NCI-H1436 (cell line): Measurements from ENCODE around the gene CD6.
A peak's percentile ranks its signal among the peaks of the same experiment; 100 is the strongest.

ENCODE experiments used
- DNase-seq: peaks from one replicate; lab custom pipeline; 2025; lab: John Stamatoyannopoulos, UW

Gene CD6

GRCh38 chr11:60984149-60984548, 12.7 kb downstream of the CD6 start:
- DNase-seq, result no peak

DNA sequence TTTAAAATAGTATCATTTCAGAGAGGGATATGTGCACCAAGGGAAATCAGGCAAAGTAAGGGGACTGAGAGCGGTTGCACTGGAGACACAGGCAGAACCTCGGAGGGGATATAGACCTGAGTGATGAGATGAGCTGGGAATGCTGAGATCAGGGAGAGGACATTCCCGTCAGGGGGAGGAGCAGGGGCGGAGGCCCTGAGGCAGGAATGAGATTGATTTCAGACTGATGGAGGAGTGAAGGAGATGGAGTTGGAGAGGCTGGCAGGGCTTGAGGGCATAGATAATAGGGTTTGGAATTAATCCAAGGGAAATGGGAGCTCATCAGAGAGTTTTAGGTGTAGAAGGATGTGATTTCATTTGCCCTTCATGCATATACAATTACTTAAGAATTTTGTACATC, 13.2 kb downstream of the CD6 start:
- no peak for DNase-seq

GRCh38 chr11:60985501-60985900, 14.0 kb downstream of the CD6 start:
- DNase-seq, result no peak

DNA sequence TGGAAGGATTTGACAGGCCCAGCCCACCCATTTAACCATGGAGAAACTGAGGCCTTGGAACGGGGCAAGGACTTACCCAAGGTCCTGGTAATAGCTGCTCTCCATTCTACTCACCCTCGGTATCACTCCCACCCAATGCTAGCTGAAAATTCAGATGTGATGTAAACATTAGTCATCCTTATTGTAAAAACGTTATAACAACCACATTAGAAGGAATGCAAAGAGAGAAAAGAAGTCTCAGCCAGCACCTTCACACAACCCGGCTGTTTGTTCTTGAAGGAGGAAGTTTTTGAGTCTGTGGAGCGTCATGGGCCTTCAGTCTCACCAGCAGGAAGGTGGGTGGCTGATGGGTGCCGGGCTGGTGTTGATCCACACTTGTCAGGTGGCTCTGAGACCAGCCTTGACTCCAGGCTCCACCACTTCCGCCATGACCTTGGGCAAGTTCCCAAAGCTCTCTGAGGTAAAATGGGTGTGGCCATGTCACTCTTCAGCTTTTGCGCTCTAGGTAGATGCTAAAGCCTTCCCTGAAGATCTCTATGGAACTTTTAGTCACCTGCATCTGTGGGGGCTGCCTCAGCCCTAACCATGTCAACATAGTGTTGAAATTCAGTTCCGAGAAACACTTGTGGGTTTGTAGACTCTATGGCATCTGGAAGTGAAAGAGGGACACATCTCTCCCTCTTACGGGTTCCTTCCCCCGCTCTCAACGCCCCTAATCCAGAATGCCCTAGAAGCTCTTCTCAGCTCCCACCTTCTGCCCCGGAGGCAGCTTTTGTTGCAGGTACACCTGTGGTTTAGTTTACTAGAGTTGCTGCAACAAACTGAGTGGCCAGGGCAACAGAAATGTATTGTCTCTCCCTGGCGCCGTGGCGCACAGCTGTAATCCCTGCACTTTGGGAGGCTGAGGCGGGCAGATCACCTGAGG, 14.8 kb downstream of the CD6 start:
- no peak for DNase-seq

GRCh38 chr11:60987577-60988277, 16.2 kb downstream of the CD6 start:
- DNase-seq, result no peak

DNA sequence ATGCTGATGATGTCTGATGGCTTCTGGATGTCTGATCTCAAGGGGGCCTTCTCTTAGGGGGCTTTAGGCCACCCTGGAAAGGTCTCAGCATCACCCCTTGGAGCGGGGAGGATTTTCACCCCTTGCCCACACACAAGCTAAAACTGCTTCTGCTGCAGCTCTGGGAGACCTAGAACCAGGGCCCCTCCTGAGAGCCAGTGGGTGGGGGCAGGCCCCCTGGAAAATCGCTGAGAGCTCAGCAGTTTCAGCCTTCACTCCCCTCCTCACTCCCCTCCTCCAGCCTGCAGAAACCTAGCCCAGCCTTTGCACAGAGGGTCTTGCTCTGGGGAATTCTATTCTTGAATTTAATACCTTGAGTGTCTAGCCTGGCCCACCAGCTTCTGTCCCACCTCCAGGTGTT, 17.2 kb downstream of the CD6 start:
- DNase-seq, result no peak

GRCh38 chr11:60989093-60989650, 17.7 kb downstream of the CD6 start:
- no peak for DNase-seq

DNA sequence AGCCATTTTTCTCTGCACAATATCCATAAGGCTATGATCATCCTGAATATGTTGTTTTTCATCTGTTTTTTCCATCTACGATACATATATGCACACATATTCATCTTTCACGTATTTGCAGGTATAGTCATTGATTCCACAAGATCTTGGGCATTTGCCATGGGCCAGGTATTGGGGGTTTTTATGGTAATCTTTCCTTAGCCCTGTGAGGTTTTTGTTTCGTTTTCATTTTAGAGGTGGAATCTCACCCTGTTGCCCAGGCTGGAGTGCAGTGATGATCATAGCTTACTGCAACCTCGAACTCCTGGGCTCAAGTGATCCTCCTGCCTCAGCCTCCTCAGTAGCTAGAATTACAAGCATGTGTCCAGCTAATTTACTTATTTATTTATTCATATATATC, 20.0 kb downstream of the CD6 start:
- DNase-seq, result no peak

DNA sequence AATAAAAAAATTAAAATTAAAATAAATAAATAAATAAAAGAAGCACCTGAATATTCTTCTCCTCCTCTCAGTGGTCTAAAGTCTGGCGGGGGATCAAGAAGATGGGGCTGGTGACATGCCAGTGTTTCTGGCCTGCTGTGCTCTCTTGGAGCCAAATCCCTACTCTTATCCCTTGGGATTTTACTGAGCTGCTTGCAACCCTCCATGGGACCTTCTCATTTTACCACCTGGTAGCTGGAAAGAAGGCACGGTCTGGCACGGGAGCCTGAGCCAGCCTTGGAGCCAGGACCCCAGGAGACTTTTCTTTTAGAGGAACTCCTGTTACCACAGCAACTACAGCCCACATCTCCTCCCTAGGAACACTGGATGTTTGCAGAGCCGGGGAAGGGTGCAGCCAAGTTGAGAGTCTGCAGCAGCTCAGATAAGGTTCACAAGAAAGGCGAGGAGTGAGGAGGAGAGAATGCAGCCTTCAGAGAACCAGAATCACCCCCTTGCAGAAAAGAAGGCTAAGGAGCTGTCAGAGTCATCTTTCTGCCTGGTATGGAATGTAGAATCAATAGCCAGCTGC, 21.4 kb downstream of the CD6 start:
- DNase-seq, result no peak

DNA sequence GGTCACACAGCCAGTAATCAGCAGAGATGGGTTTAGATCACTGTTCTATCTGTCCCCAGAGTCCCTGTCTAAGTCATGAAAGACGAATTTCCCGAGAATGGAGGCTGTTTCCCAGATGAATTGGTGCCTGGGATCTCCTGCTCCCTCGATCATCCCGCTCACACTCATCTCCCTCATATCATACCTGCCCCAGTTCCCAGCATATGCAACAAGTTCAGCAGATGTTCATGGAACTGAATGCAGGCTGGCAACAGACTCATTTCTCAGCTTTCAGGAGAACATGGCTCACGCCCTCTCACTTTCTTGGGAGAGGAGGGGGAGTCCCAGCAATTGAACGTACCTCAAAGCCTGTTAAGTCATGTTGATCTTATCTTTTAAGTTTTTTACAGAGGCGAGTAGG, 22.1 kb downstream of the CD6 start:
- DNase-seq, result no peak

DNA sequence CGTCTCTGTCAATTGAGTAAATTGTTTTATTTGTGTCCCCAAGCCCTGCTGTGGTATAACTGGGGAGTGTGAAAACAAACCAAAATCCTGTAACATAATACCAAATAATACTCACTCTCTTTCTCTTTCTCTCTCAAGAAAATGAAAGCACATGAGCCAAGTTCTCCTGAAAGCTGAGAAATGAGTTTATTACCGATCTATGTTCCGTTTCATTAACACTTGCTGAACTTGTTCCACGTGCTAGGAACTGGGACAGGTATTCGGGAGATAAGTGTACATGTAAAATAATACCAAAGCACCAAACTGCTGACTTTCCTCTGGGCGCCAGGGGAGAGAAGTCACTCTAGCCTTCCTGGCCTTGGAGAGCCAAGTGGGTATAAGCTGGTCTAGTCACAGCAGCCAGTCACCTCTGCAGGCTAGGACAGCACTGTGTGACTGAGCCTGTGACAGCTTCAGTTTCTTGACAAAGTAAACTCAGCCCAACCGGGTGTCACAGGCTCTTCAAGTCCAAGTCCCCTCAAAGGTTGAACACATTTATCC, 23.1 kb downstream of the CD6 start:
- no peak for DNase-seq

DNA sequence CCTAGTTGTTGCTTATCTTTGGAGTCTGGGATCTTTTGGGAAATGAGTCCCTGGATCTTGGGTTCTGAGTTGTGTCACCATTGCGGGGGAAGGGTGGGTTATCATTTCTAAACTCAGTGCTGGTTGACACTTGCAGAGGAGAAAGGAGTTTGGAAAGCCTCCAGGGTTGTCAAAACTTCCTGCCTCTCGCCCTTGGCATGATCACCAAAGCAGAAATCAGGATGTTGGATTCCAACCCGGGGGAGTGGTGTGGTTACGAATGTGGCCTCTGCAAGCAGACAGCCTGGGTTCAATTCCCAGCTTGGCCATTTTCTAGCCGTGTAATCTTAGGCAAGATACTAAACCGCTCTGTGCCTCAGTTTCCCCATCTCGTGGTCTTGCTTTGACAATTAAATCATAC, 24.3 kb downstream of the CD6 start:
- no peak for DNase-seq

GRCh38 chr11:60996381-60997138, 25.1 kb downstream of the CD6 start:
- no peak for DNase-seq

GRCh38 chr11:61000426-61000825, 28.9 kb downstream of the CD6 start:
- no peak for DNase-seq

DNA sequence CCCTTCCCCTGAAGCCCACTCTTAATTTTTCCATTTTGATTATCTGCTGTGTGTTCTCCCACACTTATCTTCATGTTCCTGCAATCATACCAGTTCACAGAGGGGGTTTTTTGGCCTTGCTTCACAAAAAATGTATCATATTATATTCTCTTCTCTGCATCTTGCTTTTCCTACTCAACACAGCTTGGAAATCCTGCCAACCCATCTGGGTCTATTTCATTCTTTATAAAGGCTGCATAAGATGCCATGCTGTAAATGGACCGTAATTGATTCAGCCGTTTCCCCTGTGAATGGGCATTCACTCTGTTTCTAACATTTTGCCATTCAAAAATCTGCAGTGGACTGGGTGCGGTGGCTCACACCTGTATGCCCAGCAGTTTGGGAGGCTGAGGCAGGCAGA, 30.5 kb downstream of the CD6 start:
- no peak for DNase-seq

GRCh38 chr11:61002598-61002997, 31.1 kb downstream of the CD6 start:
- no peak for DNase-seq

DNA sequence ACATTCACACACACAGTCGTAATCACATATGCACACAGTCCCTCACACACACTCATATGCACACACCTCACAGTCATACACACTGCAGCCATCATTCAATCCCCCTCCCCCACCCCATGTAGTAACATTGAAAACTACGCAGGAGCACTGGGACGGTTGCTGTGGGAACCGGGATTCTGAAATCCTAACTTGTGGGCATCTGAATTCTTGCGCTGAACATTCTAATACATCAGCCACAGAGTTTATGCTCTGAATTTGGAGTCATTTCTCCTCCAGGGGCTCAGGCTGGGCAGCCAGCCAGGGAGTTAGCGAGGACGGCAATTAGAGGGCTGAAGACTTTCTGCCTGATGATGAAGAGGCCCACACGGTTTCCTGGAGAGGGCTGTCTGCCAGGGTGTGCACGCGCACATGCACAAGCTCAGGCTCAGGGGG, 32.7 kb downstream of the CD6 start:
- DNase-seq, result peak; percentile 21

DNA sequence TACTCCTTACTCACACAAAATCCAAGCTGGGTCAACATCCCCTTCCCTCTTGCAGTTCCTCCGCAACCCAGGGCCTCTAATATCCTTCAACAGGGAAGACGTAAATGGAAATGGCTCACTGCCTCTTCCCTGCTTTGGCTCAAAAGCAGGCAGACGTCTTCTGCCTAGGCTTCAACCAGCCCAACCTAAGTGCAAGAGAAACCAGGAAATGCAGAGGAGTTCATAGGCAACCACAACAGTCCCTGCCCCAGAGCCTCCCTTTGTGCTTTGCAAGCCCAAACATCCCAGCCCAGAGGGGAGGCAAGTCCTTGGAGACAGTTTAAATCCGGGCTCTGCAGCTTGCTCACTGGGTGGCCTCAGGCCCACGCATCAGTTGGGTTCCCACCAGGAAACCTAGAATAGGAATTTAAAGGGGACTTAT, 33.3 kb downstream of the CD6 start:
- no peak for DNase-seq

GRCh38 chr11:61007383-61007955, 36.0 kb downstream of the CD6 start:
- DNase-seq, result no peak

GRCh38 chr11:61007956-61008896, 36.7 kb downstream of the CD6 start:
- no peak for DNase-seq
